ENCODE results near the gene DLG5. TPM values are rescaled to one million over a fixed set of nuclear protein-coding genes. Genes with fewer than 3 reads are reported as not detected.

DLG5 gene
- polyA plus RNA-seq, 1 donor from 2014 or later: 0.10 TPM

DNA sequence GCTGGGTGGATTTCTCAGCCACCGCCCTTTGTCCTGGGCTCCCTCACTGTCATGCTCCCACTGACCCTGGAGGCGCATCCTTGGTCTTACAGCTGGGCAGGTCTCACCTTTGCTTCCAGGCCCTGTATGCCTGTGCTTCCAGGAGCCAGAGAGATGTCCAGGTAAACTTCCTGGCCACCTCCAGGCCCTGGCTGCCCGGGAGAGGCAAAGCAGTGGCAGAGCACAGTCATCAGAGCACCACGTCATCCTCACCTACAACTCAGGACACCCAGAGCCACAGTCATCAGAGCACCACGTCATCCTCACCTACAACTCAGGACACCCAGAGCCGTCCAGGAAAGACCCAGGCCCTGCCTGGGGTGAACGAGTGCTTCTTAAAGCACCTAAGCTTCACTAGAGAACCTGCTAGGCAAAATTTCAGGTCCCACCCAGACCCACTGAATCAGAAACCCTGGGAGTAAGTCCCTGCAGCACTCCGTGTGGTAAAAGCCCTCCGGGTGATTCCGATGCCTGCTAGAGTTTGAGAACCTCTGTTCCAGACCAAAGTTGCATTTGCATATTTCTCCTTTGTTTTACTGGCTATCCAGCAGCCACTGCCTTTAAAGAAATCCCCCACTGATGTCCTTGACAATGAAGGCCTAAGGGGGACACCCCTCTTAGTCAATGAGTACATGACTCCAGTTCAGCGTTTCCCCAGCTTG is 62.3 kb downstream of the DLG5 start:
- H3K4me1 Mint-ChIP-seq: no peaks in the 10 kb centered on the region
- H3K27ac Mint-ChIP-seq: no peak overlapping the region
- no peaks in the 10 kb centered on the region for H3K27me3 Mint-ChIP-seq
- H3K36me3 Mint-ChIP-seq: peaks cover 2% of the 10 kb centered on the region
- no peak overlapping the region for H3K4me3 Mint-ChIP-seq
- no peaks in the 10 kb centered on the region for H3K9me3 Mint-ChIP-seq

DNA sequence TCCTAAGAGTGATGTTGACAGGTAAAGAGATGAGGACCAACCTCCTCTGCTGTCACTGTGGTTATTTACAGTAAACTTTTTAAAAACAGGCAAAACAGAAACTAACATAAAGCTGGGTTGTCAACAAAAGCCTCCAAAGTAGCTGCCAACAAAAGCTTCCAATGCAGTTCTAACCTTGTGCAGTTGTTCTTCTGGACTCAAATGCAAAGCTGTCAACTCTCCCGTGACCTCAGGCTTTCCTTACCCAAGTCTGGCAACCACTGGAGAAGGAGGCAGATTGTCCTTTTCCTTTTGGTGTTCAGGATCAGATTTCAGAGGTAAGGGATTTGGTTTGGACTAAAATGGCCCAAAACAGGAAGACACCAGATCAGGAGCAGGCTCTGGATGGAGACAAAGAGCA is 63.1 kb downstream of the DLG5 start:
- Mint-ChIP-seq H3K27me3 (no peaks in the 10 kb centered on the region), H3K4me3 (no peak overlapping the region), H3K27ac (no peak overlapping the region), H3K9me3 (no peaks in the 10 kb centered on the region), H3K36me3 (peaks cover 2% of the 10 kb centered on the region), H3K4me1 (no peaks in the 10 kb centered on the region)

DNA sequence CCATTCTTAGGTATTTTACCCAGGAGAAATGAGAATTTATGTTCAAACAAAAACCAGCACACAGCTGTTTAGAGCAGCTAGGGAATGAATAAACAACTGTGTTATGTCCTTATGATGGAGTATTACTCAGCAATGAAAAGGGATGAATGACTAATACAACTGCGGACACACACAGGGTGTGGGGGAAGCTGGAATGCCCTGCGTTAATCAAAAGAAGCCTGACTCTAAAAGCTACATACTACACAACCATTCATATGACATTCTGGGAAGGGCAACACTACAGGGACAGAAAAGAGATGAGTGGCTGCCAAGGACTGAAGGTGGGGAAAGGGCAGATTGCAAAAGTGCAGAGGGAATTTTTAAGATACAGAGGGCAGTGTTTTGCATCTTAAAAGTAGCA is 64.0 kb downstream of the DLG5 start:
- Mint-ChIP-seq H3K27me3 (no peaks in the 10 kb centered on the region), H3K4me3 (no peak overlapping the region), H3K36me3 (peaks cover 2% of the 10 kb centered on the region), H3K9me3 (no peaks in the 10 kb centered on the region), H3K27ac (no peak overlapping the region), H3K4me1 (no peaks in the 10 kb centered on the region)

DNA sequence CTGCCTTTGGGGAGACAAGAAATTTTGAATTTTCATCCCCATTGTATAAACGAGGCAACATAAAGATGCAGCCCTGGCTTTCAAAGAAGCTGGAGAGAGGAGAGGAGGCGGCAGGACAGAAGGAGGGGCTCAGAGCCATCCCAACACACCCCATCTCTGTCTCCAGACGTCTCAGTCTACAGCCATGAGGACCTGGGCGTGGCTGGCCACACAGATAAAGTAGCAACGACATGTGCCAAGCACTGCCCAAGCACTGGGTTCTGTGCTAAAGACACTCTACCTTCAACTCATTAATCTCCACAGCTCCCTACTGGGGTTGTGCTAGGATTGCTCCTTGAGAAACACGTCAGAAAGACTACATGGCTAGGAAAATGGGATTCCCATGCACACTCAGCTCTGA is 65.2 kb downstream of the DLG5 start:
- no peaks in the 10 kb centered on the region for H3K4me1 Mint-ChIP-seq
- H3K36me3 Mint-ChIP-seq: peaks cover 2% of the 10 kb centered on the region
- no peak overlapping the region for H3K27ac Mint-ChIP-seq
- no peaks in the 10 kb centered on the region for H3K27me3 Mint-ChIP-seq
- no peak overlapping the region for H3K4me3 Mint-ChIP-seq
- H3K9me3 Mint-ChIP-seq: no peaks in the 10 kb centered on the region

DNA sequence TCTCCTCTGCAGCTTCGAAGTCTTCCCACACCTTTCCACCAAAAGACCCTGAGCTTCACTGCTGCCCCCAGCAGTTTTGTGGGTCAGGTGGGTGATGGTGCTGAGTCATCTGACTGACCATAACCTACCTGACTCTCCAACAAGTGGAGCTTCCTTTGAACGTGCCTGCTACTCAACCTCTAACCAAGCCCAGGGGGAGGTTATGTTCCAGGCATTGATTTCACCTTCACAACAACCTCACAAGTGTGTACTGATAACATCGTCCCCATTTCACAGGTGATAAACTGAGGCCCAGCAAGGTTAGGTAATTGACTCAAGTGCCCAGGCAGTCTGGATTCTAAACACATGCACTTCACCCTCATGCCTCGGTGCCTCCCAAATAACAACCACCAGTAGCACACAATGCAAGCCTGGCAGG is 66.7 kb downstream of the DLG5 start:
- Mint-ChIP-seq H3K9me3 (no peaks in the 10 kb centered on the region), H3K27me3 (no peaks in the 10 kb centered on the region), H3K36me3 (peaks cover 2% of the 10 kb centered on the region), H3K4me3 (no peak overlapping the region), H3K27ac (no peak overlapping the region), H3K4me1 (no peaks in the 10 kb centered on the region)

DNA sequence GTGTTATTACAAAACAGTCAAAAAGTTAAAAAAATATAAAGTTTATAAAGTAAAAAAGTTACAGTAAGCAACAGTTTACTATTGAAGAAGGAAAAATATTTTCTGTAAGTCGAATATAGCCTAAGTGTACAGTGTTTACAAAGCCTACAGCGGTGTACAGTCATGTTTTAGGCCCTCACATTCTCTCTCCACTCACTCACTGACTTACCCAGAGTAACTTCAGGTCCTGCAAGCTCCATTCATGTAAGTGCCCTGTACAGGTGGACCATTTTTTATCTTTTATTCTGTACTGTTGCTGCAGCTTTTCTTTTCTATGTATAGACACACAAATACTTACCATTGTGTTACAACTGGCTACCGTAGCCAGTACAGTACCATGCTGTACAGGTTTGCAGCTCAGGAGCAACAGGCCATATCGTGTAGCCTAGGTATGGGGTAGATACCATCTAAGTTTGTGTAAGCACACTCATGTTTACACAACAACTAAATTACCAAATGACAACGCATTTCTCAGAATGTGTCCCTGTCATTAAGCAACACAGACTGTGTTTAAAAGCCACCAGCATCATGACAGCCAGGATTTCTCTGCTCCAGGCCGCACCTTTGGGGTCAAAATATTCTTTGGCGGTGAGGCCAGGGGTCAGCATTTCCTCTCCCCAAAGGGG is 67.2 kb downstream of the DLG5 start:
- Mint-ChIP-seq H3K4me3 (no peak overlapping the region), H3K9me3 (no peaks in the 10 kb centered on the region), H3K36me3 (peaks cover 2% of the 10 kb centered on the region), H3K27ac (no peak overlapping the region), H3K27me3 (no peaks in the 10 kb centered on the region), H3K4me1 (no peaks in the 10 kb centered on the region)

DNA sequence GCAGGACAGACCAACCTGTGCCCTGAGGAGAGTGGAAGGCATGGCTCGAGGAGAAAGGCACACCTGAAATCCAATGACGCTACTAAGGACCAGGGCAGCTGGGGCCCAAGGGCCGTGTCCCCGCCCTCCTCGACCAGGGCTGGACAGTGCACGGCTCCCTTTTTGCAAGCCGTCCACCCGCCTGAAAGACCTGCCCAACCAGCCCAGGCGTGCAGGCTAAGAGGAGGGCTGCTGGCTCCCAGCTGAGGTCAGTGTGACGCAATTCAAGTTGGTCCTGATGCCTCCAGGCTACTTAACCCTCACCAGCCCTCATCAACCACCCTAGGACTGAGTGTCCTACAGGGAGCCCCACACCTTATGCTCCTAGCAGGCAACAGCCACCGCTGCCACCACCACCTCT is 69.3 kb downstream of the DLG5 start:
- H3K4me3 Mint-ChIP-seq: no peak overlapping the region
- H3K36me3 Mint-ChIP-seq: peaks cover 2% of the 10 kb centered on the region
- H3K4me1 Mint-ChIP-seq: no peaks in the 10 kb centered on the region
- no peak overlapping the region for H3K27ac Mint-ChIP-seq
- no peaks in the 10 kb centered on the region for H3K9me3 Mint-ChIP-seq
- no peaks in the 10 kb centered on the region for H3K27me3 Mint-ChIP-seq

DNA sequence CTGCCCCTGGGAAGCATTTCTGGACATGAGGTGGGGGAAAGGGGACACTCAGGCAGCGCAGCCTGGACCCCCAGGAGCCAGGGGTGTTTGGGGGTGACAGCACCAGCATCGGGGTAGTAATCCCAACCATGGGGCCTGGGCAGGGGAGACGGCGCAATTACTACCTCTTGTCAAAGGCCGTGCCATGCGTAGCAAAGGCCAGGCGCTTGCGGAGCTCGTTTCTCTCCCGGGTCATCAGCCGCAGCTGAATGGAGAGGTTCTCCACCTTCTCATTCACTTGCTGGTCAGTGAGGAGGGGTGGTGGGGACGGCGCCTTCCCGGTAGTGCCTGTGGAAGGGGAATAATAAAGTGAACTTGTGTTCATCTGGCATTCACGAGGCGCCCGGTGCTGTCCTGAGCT is 70.0 kb downstream of the DLG5 start:
- Mint-ChIP-seq H3K36me3 (peaks cover 1% of the 10 kb centered on the region), H3K4me3 (no peak overlapping the region), H3K27ac (no peak overlapping the region), H3K4me1 (no peaks in the 10 kb centered on the region), H3K27me3 (no peaks in the 10 kb centered on the region), H3K9me3 (no peaks in the 10 kb centered on the region)

DNA sequence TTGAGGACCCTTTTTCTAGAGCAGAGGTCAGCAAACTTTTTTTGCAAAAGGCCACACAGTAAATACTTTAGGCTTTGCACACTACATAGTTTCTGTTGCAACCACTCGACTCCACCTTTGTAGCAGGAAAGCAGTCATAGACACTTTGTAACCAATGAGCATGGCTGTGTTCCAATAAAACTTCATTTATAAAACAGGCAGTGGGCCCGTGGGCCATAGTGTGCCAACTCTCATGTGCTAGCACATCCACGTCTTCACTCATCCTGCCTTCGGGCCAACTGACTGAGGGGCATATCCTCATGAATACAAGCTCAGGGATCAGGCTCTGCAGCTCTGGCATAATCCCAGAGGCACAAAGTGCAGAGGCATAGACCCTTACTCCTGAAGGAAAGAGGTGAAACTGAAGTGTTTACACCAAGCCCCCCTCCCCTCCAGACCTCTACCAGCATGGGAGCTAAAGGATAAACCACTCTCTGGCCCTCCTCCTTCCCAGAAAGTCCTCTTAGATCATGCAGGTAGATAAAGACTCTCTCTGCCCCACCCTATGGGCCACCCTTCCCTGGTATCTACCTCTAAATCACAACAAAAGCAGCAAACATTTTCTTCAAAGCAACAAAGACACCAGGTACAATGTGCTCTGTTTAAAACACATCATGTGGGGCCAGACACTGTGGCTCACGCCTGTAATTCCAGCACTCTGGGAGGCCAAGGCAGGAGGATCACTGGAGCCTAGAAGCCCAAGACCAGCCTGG is 71.0 kb downstream of the DLG5 start:
- Mint-ChIP-seq H3K27ac (no peak overlapping the region), H3K27me3 (no peaks in the 10 kb centered on the region), H3K4me1 (no peaks in the 10 kb centered on the region), H3K4me3 (no peak overlapping the region), H3K9me3 (no peaks in the 10 kb centered on the region), H3K36me3 (no peaks in the 10 kb centered on the region)

DNA sequence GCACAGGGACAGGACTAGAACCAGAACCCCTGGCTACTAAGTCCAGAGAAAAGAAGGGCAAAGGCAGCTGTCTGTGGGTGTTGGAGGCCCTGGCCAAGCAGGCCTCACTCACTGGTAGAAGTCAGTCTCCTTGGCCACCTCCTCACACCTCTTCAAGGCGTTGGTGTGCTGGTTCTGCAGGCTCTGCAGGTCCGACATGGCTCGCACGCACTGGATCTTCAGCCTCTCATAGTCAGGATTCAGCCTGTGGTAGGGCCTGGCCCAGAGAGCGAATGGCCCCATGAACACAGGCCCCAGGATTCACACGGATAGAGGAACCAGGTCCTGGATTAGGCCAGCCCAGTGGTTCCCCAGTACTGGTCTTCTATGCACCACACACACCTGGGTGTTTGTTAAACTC is 72.4 kb downstream of the DLG5 start:
- no peak overlapping the region for H3K27ac Mint-ChIP-seq
- H3K4me1 Mint-ChIP-seq: no peaks in the 10 kb centered on the region
- no peaks in the 10 kb centered on the region for H3K36me3 Mint-ChIP-seq
- no peak overlapping the region for H3K4me3 Mint-ChIP-seq
- H3K27me3 Mint-ChIP-seq: no peaks in the 10 kb centered on the region
- no peaks in the 10 kb centered on the region for H3K9me3 Mint-ChIP-seq

DNA sequence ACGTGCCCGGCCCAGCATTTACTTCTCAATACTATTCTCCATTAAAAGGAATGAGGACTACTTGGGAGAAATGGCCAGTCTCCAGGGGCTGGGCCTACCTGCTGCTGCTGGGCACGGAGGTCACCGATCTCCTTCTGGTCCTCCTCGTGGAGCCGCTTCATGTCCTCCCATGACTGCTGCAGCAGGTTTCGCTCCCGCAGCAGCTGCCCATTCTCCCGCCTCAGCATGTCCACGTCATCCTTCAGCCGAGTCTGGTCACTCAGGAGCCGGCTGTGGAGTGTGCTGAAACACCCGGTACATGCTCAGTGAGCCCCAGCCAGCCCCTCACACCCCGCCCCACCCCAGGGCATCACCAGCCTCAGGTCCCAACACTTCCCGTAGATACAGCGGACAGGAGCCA is 73.3 kb downstream of the DLG5 start:
- Mint-ChIP-seq H3K9me3 (no peaks in the 10 kb centered on the region), H3K27me3 (no peaks in the 10 kb centered on the region), H3K4me3 (no peak overlapping the region), H3K27ac (no peak overlapping the region), H3K36me3 (no peaks in the 10 kb centered on the region), H3K4me1 (no peaks in the 10 kb centered on the region)

DNA sequence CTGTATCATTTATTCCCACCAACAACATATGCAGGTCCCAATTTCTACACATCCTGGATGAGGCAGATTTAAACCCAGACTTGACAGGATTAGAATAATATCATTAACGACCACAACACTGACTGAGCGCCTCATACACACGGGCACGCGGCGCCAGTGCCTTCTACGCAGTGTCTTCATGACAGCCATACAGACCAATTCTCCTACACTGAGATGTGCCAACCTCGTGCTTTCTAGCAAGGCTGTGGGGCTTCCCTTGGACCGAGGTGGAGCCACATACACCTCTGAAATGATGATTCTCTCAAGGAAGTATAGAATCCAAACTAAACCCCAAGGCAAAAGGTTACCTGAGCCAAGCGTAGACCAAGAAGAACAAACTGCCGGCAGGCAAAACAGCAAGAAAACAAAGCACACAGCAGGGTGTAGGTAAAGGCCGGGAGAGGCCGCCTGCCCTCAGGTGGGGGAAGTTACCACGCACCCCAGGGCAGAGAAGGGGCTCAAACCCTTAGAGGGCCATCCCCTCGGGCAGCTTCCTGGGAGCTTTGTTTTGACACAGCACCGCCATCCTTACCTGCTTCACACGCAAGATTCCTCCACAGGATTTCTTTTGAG is 75.8 kb downstream of the DLG5 start:
- H3K27me3 Mint-ChIP-seq: no peaks in the 10 kb centered on the region
- H3K9me3 Mint-ChIP-seq: no peaks in the 10 kb centered on the region
- no peaks in the 10 kb centered on the region for H3K36me3 Mint-ChIP-seq
- H3K27ac Mint-ChIP-seq: no peak overlapping the region
- H3K4me1 Mint-ChIP-seq: no peaks in the 10 kb centered on the region
- H3K4me3 Mint-ChIP-seq: no peak overlapping the region

DNA sequence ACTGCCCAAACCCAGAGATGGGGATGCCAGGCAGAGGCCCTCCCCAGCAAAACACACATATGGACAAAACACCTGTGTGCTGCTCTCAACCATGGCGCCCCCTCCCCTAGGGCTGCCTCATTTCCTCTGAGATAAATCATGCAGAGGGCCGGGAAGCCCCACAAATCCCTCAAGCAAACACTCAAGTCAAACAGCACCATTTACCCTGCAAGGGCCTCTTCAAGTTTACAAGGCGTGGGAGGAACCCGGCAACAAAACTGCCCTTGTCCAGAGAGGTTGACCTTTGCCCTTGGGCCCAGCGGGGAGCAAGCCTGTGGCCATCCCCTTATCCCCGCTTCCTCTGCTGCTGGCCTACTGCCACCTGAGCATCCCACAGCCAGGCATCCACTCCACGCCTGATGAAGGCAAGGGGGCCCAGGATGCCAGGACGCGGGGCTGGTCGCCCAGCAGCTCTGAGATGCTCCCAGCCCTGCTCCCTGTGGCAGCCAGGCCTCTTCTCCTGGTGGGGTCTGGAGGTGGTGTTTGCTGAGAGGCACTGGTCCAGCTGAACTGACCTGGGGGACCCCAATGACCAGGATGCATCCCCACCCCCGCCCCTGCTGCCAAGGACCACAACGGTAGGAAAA is 77.4 kb downstream of the DLG5 start:
- Mint-ChIP-seq H3K36me3 (no peaks in the 10 kb centered on the region), H3K4me3 (no peak overlapping the region), H3K27ac (no peak overlapping the region), H3K9me3 (no peaks in the 10 kb centered on the region), H3K4me1 (no peaks in the 10 kb centered on the region), H3K27me3 (no peaks in the 10 kb centered on the region)

DNA sequence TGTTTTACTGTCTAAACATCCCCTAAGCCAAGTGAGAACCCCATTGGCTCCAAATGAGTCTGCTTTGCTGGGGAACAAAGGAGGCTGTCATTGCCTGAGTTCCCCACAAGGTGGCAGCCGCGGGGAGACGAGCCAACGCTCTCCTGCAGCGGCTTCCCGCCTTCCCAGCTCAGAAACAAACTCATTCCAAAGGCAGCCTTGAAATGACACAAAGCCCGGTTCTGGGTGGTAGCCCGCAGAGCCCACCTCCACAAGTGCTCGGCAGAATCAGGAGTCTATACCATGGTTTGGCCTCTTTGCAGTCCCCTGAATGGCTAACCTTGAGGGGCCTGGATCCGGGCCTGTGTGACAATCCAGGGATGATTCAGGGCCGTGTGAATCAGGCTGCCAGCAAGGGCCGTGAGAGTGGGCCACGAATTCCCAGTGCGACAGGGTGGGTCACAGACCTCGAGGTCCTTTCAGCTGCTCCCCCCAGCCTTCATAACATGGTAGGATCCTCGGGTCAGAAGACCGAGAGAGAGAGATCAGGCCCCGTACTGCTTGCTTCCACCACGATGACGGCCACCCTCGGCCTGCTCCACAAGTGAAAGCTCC is 79.7 kb downstream of the DLG5 start:
- Mint-ChIP-seq H3K27me3 (no peaks in the 10 kb centered on the region), H3K9me3 (no peaks in the 10 kb centered on the region)

DNA sequence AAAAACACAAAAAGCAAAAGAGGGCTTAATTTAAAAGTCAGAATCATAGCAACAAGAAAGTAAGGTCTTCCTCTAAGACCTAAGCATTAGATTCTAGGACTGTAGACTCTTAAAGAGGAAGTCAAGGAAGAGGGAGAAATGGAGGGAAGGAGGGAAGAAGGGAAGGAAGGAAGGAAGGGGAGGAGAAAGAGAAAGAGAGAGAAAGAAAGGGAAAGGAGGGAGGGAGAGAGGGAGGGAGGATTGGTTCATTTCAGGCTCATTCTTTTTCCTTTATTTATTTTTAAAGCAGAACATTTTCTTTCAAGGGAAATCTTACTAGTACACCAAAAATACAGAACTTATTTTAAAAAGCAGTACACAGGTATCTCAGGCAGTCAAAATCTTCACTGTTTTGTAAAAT is 81.1 kb downstream of the DLG5 start:
- Mint-ChIP-seq H3K9me3 (no peaks in the 10 kb centered on the region), H3K27ac (no peak overlapping the region), H3K27me3 (no peaks in the 10 kb centered on the region), H3K36me3 (no peaks in the 10 kb centered on the region), H3K4me3 (no peak overlapping the region), H3K4me1 (no peaks in the 10 kb centered on the region)

More for the DNA sequence above, 79.7 kb downstream of the DLG5 start:
- no peaks in the 10 kb centered on the region for H3K4me1 Mint-ChIP-seq
- no peaks in the 10 kb centered on the region for H3K36me3 Mint-ChIP-seq
- no peak overlapping the region for H3K4me3 Mint-ChIP-seq
- peak overlapping the region in 1 of 3 donors; percentile 16 for H3K27ac Mint-ChIP-seq

Measured in IgD-negative memory B cell (primary cell).